Coronary artery (tissue), 2 donors: ENCODE results near the gene SIPA1L3.

Experiments
- DNase-seq: peaks from one replicate; pipeline ENCODE4 v3.0.0-alpha.2; 2017; ENCODE audit warnings: low spot score
- H3K27ac ChIP-seq, 2 donors: fragments of 200-600 bp; sonication (generic); one replicate each; pipeline ENCODE4 v1.5.1; 2016 to 2019
- H3K4me3 ChIP-seq: fragments of 200-600 bp; sonication (generic); 2 replicates; pipeline ENCODE4 v1.5.1; 2016; ENCODE audit warnings: mild to moderate bottlenecking, moderate library complexity
- TF ChIP-seq, protein P1 (sequence below): fragments of 200-600 bp; sonication (generic); IDR thresholded peaks from one replicate; pipeline ENCODE4 v1.5.1; 2019; ENCODE audit warnings: antibody characterized with exemption

The SIPA1L3 gene

DNA sequence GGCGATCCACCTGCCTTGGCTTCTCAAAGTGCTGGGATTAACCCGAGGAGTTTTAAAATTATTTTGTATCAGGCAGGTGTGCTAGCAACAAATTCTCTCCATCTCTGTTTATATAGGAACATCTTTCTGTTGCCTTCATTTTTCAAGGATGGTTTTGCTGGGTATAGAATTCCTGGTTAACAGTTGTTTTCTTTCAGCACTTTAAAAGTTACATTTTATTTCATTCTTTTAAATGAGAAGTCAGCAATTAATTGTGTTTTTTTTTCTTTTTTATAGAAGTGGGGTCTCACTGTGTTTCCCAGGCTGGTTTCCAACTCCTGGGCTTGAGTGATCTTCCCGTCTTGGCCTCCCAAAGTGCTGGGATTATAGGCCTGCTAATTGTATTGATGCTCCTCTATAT, 273.1 kb downstream of the SIPA1L3 start:
- Histone ChIP-seq H3K4me3 (no peak overlapping the region), H3K27ac (no peak overlapping the region)
- TF ChIP-seq, protein P1, sequence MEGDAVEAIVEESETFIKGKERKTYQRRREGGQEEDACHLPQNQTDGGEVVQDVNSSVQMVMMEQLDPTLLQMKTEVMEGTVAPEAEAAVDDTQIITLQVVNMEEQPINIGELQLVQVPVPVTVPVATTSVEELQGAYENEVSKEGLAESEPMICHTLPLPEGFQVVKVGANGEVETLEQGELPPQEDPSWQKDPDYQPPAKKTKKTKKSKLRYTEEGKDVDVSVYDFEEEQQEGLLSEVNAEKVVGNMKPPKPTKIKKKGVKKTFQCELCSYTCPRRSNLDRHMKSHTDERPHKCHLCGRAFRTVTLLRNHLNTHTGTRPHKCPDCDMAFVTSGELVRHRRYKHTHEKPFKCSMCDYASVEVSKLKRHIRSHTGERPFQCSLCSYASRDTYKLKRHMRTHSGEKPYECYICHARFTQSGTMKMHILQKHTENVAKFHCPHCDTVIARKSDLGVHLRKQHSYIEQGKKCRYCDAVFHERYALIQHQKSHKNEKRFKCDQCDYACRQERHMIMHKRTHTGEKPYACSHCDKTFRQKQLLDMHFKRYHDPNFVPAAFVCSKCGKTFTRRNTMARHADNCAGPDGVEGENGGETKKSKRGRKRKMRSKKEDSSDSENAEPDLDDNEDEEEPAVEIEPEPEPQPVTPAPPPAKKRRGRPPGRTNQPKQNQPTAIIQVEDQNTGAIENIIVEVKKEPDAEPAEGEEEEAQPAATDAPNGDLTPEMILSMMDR, result no peak
- DNase-seq, result no peak

DNA sequence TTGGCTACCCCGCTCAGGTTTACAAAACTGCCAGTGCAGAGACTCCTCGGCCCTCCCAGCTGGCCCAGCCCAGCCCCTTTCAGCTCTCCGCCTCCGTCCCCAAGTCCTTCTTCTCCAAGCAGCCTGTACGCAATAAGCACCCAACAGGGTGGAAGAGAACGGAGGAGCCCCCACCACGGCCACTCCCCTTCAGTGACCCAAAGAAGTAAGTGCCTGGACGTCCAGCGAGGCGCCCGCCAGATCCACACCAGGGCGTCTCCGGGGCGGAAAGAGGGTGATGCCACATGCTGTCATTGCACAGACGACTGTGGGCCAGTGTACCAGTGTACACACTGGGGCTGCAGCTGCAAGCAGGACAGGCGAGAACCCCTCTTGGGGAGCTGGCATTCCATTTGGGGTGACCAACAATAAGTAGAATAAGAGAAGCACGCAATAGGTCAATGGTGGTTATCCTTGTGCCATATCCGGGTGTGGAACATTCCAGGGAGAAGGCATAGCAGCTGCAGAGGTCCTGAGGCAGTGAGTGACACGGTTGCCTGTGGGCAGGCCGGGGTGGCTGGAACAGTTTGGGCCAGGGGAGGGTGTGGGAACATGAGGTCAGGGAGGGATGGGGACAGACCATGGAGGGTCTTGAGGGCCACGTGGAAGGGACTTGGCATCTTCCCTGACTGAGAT, 275.7 kb downstream of the SIPA1L3 start:
- H3K27ac ChIP-seq, result no peak overlapping the region
- no peak overlapping the region for H3K4me3 ChIP-seq
- TF ChIP-seq, protein P1, result no peak
- no peak for DNase-seq

DNA sequence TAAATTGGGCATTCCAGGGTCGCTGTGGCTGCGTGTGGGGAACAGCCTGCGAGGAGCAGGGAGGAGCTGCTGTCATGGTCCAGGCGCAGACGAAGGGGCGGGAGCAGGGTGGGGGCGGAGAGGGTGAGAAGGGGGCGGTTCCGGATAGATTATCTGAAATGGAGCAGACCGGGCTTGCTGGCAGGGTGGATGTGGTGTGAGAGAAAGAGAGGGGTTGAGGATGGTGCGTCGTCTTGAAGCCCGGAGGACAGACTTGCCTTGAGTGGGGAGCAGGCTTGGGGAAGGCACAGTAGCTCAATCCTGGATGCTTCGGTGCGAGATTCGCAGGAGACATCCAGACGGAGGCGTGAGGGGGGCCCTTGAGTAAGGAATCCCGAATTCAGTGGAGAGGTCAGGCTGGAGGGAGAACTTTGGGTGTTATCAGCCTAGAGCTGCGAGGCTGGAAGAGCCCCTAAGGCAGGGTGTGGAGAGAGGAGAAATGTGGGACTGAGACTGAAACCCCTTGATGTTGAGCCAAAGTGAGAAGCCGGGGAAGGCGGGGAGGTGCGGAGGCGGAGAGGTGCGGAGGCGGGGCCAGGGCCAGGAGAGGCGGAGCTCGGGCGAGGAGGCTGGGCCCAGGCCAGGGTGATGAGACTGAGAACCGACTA, 276.4 kb downstream of the SIPA1L3 start:
- TF ChIP-seq, protein P1, result no peak
- H3K4me3 ChIP-seq, result peak overlapping the region; percentile 54
- no peak for DNase-seq
- H3K27ac ChIP-seq, result peak overlapping the region in 1 of 2 donors; percentile 6

DNA sequence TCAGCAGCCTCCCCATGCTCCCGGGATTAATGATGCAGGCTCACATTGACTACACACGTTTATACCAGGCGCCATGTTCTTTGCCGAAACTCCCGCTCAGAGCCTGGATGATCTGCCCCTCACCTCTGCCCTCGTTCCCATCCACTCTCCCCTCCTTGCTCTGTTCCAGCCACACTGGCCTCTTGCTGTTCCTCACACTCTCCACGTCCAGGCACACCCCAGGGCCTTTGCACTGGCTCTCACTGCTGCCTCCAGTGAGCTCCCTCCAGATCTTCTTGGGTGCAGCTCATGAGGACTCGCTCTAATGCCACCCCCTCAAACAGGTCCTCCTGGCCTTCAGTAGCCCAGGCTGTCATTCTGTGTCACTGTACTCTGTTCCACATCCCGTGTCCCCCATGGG, 277.8 kb downstream of the SIPA1L3 start:
- no peak overlapping the region for H3K27ac ChIP-seq

DNA sequence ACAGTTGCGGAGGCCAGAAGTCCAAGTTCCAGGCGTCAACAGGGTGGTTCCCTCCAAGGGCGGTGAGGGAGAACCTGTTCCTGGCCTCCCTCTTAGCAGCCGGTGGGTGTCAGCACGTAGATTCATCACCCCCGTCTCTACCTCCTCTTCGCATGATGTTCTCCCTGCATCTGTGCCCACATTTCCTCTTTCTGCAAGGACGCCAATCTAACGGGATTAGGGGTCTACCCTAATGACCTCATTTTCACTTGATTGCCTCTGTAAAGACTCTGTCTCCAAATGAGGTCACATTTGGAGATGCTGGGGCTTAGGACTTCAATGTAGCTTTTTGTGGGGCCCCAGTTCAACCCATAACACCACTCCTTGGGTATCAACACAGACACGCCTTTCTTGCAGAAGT, 278.6 kb downstream of the SIPA1L3 start:
- Histone ChIP-seq H3K4me3 (no peak overlapping the region), H3K27ac (no peak overlapping the region)
- TF ChIP-seq, protein P1, result no peak
- no peak for DNase-seq

More for the DNA sequence above, 277.8 kb downstream of the SIPA1L3 start:
- no peak for DNase-seq
- no peak overlapping the region for H3K4me3 ChIP-seq
- TF ChIP-seq, protein P1, result no peak

DNA sequence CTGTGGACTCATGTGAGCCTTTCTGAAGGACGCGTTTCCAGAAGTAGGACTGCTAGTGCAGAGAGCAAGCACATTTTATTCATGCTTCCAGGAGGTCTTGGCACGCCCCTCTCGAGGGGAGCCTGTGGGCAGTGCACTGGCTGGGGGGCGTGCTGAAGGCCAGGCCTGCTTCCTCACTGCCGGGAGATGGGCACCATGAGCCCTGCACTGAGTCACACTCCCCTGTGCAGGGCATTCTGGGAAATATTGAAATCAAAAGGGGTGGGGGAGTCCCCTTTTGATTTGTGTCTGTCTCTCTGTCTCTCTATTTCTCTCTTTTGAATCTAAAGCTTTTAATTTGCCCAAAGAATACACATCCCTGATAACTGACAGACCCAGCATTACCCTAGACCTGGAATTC, 283.1 kb downstream of the SIPA1L3 start:
- no peak for DNase-seq
- H3K4me3 ChIP-seq, result no peak overlapping the region
- H3K27ac ChIP-seq, result no peak overlapping the region
- TF ChIP-seq, protein P1, result no peak

DNA sequence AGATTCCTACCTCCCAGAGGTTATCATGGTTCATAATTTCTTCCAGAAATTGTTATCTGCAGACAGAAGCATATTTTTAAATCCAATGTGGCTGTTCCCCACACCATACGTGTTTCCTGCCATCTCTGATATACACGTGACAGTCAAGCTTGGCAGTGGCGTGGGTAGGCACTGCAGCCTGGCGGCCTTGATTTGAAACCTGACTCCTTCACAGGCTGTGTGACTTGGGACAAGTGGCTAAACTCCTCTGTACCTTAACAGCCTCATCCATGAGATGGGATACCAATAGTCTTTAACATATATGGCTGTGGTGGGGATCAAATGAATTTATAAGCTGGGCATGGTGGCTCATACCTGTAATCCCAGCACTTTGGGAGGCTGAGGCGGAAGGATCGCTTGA, 283.8 kb downstream of the SIPA1L3 start:
- Histone ChIP-seq H3K27ac (no peak overlapping the region), H3K4me3 (no peak overlapping the region)
- TF ChIP-seq, protein P1, result no peak
- DNase-seq, result no peak
